Activated gamma-delta T cell treated with Interleukin-2 at 50 U/mL for 16 hours (primary cell): ENCODE measurements around the gene ZMYM3.
"Not testable (repeated sequence)": the region's sequence is repeated elsewhere in the genome, so short reads cannot be mapped to it uniquely, and the experiment has no call there.

Experiments used
- DNase-seq: peaks from one replicate; pipeline ENCODE4 v3.0.0-alpha.2; 2020

The ZMYM3 gene

DNA sequence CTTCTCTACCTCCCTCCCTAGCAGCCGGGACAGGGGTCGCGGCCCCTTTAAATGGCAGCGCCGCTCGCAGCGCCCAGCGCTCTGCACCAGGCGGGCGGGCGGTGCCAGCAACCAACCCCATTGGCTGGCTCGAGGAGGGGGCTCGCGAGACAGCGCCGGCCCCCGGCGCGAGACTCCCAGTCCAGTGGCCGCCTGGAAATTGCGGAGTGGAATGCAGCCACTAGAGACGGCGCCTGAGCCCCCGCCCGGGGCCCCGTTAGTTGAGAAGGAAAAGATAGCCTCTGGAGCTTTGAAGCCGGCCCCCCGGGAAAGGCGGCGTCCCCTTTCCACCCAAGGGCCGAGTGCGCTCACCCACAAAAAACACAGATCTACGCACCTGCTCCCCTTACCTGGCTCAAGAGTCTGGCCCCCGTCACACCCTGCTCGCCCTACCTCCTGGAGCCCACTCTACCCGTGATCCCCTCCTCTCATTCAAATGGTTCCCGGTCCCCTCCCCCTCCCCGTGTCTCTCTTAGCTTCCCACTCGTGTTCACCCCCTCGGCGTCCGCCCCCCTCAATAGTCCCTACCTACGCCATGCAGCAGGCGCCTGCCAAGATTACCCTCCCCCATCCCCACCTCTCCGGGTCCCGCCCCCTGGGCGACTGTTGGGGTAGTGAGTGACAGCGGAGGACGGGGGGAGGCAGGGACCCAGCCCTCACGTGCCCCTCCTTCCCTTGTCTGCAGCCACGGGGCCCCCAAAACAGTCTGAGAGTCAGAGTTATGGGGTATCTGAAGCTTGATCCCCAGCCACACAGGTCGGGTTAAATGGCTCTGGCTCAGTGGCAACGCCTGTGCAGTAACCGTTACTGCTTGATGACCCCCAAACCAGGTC, at the start of gene ZMYM3:
Gene ZMYM3, minus strand, starts transcription at position 49 of the 872 bp plus-strand sequence. CDS start 885 bp downstream, outside the sequence.
- peak; percentile 77 for DNase-seq

- DNase-seq = no peak
Observed at GRCh38 chrX:71302461-71303213, 48.7 kb upstream of the ZMYM3 start.

- no peak for DNase-seq
Observed at GRCh38 chrX:71301195-71301924, 47.4 kb upstream of the ZMYM3 start, which contains the start of gene ITGB1BP2. Gene ITGB1BP2, plus strand, starts transcription at chrX:71301750. Its CDS starts 57 bp downstream, at chrX:71301807.

GRCh38 chrX:71300495-71300894, 46.6 kb upstream of the ZMYM3 start:
- not testable (repeated sequence) for DNase-seq

DNA sequence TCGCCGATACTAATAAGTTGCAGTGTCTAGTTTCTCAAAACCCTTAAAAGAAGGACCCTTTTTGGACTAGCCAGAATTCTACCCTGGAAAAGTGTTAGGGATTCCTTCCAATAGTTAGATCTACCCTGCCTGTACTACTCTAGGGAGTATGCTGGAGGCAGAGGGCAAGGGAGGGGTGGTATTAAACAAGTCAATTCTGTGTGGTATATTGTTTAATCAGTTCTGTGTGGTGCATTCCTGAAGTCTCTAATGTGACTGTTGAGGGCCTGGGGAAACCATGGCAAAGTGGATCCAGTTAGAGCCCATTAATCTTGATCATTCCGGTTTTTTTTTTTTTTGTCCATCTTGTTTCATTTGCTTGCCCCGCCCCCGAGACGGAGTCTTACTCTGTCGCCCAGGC, 46.1 kb upstream of the ZMYM3 start:
- DNase-seq = not testable (repeated sequence)

DNA sequence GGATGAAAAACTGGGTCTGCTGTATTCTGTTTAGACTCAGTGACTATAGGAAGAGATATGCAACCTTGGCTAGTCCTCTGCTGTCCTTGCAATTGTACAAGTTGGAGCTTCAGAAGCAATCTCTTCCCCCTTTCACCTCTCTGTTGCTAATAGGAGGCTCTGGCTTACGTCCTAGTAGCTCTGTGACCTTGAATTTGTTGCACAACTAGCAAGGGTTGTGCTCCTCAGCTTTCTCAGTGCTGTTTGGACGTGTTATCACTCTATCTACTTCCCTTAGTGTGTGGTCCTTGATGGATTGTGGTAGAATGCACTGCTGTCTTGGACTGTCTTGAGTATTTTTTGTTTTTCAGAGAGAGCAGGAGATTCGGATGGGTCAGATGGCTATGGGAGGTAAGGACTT, 44.2 kb upstream of the ZMYM3 start:
- DNase-seq = no peak

GRCh38 chrX:71296806-71297205, 42.9 kb upstream of the ZMYM3 start:
- DNase-seq = no peak

- DNase-seq = no peak
Observed at GRCh38 chrX:71292669-71293365, 38.9 kb upstream of the ZMYM3 start.

DNA sequence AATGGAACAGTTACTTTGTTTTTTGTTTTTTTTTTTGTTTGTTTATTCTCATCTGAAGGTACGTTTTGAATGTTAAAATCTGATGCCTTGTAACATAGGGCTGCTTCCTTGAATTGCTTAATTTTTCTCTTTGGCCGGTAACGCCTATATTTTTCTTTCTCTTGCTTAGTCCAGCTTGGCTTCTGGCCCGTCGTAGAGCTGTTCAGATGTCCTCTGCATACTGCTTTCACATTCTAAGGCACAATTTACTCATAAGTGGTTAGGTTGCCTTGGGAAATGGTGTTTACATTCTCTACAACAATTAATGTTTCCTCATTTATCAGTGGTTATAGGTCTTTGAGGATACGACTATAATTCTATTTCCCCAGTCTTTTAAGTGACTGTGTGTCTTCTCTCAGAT, 37.4 kb upstream of the ZMYM3 start:
- no peak for DNase-seq

DNA sequence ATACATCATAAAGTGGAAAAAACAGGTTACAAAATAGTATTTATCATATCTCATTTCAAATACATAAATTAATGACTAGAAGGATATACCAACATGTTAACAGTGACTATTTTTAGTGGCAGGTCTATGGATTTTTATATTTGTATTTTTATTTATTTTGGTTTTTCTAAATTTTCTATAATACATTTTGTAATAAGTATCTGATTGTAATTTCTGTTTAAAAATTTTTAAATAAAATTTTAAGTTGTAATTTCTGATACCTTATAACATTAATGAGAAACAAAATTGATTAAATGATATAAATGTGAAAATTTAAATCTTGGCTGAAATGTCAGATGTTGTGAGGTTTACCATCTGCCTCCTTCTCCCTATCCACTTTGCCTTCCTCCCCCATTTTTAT, 32.0 kb upstream of the ZMYM3 start:
- DNase-seq = no peak

- peak; percentile 81 for DNase-seq
Observed at GRCh38 chrX:71283403-71284143, 29.6 kb upstream of the ZMYM3 start, which contains the start of gene NONO. Gene NONO, plus strand, starts transcription at chrX:71283635. Its CDS starts 7,003 bp downstream, at chrX:71290638.

GRCh38 chrX:71282514-71283402, 28.8 kb upstream of the ZMYM3 start:
- DNase-seq = no peak

GRCh38 chrX:71281300-71281699, 27.4 kb upstream of the ZMYM3 start:
- DNase-seq = not testable (repeated sequence)

- DNase-seq = not testable (repeated sequence)
Observed at GRCh38 chrX:71272313-71272712, 18.4 kb upstream of the ZMYM3 start.

- DNase-seq = no peak
Observed at GRCh38 chrX:71269801-71270395, 16.0 kb upstream of the ZMYM3 start.

GRCh38 chrX:71268624-71269023, 14.7 kb upstream of the ZMYM3 start:
- DNase-seq = not testable (repeated sequence)

GRCh38 chrX:71256856-71257255, 2.9 kb upstream of the ZMYM3 start:
- no peak for DNase-seq

DNA sequence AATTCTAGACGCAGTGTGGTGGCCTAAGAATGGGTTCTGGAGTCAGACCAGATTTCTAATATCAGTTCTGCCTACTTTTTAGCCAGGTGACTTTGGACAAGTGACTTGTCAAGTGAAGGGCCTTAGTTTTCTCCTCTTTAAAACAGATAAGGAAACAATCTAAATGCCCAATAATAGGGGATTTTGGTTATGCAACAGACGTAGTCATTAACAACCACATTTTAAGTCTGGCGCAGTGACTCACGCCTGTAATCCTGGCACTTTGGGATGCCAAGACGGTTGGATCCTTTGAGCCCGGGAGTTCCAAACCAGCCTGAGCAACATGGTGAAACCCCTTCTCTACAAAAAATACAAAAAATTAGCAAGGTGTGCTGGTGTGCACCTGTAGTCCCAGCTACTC, 2.1 kb upstream of the ZMYM3 start:
- no peak for DNase-seq

- peak; percentile 34 for DNase-seq
Observed at GRCh38 chrX:71253253-71254091, 468 bp downstream of the ZMYM3 start.
